HepG2 (cell line): Measurements from ENCODE around the gene LATS1. TPM values are rescaled to one million over a fixed set of nuclear protein-coding genes. Genes with fewer than 3 reads are reported as not detected.

Experiments
- BCLAF1 ChIP-seq: fragments of 450-650 bp; IDR thresholded peaks from 2 replicates; pipeline ENCODE4 v1.6.1; 2017; ENCODE audit warnings: mild to moderate bottlenecking
- HNRNPLL ChIP-seq: fragments of 200-400 bp; formaldehyde crosslinking; IDR thresholded peaks from 2 replicates; pipeline ENCODE4 v1.6.1; 2017; ENCODE audit warnings: mild to moderate bottlenecking, low read depth, low read length; ENCODE audit not compliant: poor library complexity, severe bottlenecking
- ZNF235 ChIP-seq: sonication (generic); formaldehyde crosslinking; IDR thresholded peaks from 2 replicates; pipeline ENCODE4 v1.8.1; 2023; ENCODE audit warnings: mild to moderate bottlenecking, missing genetic modification reagents, borderline replicate concordance
- ZNF569 ChIP-seq: sonication (generic); formaldehyde crosslinking; IDR thresholded peaks from 2 replicates; pipeline ENCODE4 v1.5.0; 2020; ENCODE audit warnings: mild to moderate bottlenecking, missing genetic modification reagents, moderate library complexity, borderline replicate concordance
- ZNF580 ChIP-seq: IDR thresholded peaks from 2 replicates; pipeline ENCODE4 v1.6.1; 2016; ENCODE audit warnings: low read depth, borderline replicate concordance
- ZNF687 ChIP-seq: sonication (generic); formaldehyde crosslinking; IDR thresholded peaks from 2 replicates; pipeline ENCODE4 v1.5.1; 2020; ENCODE audit warnings: mild to moderate bottlenecking, missing genetic modification reagents, moderate library complexity
- polyA plus RNA-seq, 8 experiments: library from polyadenylated mRNA; depleted of rRNA in 3 of 8; stranded (reverse) in 7 of 8; unstranded in 1 of 8; fragments of >200 nt; fragmentation: Illumina TruSeq in 4 of 8; extraction: Trizol in 4 of 8; gene quantifications; 2 replicates each; pipeline versions ENCODE4 v1.2.1 to v1.2.3, GENCODE V29; 2011 to 2016; ENCODE audit warnings: low read depth in 4 of 8, missing spikeins in 1 of 8, mixed read lengths in 1 of 8; ENCODE audit not compliant: insufficient read depth in 1 of 8
- total RNA-seq, 5 experiments: library from RNA; depleted of rRNA; stranded (reverse); fragments of >200 nt; fragmentation: Illumina TruSeq; extraction: Trizol; gene quantifications; 2 replicates each; pipeline ENCODE4 v1.2.3, GENCODE V29; 2016; ENCODE audit warnings: low read depth in 1 of 5
- TF ChIP-seq, protein P1 (sequence below), 2 experiments: fragments of 450-650 bp in 1 of 2; sonication (generic) in 1 of 2; formaldehyde crosslinking in 1 of 2; IDR thresholded peaks; 2 replicates each; pipeline versions ENCODE4 v1.6.1 to v1.8.0; 2016 to 2022; ENCODE audit warnings: antibody characterized with exemption in 1 of 2, mild to moderate bottlenecking in 1 of 2, missing genetic modification reagents in 1 of 2
- TF ChIP-seq, protein P2 (sequence below): sonication (generic); formaldehyde crosslinking; IDR thresholded peaks from 2 replicates; pipeline ENCODE4 v1.5.1; 2020; ENCODE audit warnings: missing genetic modification reagents, mild to moderate bottlenecking, borderline replicate concordance

LATS1 gene
- total and polyA plus RNA-seq, 2 of the 13 experiments (the other 11 are each of a cell fraction or from before 2014, with no cell fraction given), result 9.9 to 12.6 TPM

- TF ChIP-seq, protein P1, sequence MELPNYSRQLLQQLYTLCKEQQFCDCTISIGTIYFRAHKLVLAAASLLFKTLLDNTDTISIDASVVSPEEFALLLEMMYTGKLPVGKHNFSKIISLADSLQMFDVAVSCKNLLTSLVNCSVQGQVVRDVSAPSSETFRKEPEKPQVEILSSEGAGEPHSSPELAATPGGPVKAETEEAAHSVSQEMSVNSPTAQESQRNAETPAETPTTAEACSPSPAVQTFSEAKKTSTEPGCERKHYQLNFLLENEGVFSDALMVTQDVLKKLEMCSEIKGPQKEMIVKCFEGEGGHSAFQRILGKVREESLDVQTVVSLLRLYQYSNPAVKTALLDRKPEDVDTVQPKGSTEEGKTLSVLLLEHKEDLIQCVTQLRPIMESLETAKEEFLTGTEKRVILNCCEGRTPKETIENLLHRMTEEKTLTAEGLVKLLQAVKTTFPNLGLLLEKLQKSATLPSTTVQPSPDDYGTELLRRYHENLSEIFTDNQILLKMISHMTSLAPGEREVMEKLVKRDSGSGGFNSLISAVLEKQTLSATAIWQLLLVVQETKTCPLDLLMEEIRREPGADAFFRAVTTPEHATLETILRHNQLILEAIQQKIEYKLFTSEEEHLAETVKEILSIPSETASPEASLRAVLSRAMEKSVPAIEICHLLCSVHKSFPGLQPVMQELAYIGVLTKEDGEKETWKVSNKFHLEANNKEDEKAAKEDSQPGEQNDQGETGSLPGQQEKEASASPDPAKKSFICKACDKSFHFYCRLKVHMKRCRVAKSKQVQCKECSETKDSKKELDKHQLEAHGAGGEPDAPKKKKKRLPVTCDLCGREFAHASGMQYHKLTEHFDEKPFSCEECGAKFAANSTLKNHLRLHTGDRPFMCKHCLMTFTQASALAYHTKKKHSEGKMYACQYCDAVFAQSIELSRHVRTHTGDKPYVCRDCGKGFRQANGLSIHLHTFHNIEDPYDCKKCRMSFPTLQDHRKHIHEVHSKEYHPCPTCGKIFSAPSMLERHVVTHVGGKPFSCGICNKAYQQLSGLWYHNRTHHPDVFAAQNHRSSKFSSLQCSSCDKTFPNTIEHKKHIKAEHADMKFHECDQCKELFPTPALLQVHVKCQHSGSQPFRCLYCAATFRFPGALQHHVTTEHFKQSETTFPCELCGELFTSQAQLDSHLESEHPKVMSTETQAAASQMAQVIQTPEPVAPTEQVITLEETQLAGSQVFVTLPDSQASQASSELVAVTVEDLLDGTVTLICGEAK (IDR thresholded peaks at IDR 0.05), result no peak
- TF ChIP-seq, protein P1 (CRISPR knock-in tag; IDR thresholded peaks at IDR 0.05), result peak; percentile 46; the same call in 1 of the 2 replicates
- TF ChIP-seq ZNF235 (CRISPR knock-in tag) (peak; percentile 87; the same call in 1 of the 2 replicates), ZNF580 (peak; percentile 74), ZNF569 (CRISPR knock-in tag) (0 out of 2 replicates have a peak, but pooled peaks have one; percentile 44), BCLAF1 (no peak), HNRNPLL (no peak), ZNF687 (peak; percentile 94)
- TF ChIP-seq, protein P2, sequence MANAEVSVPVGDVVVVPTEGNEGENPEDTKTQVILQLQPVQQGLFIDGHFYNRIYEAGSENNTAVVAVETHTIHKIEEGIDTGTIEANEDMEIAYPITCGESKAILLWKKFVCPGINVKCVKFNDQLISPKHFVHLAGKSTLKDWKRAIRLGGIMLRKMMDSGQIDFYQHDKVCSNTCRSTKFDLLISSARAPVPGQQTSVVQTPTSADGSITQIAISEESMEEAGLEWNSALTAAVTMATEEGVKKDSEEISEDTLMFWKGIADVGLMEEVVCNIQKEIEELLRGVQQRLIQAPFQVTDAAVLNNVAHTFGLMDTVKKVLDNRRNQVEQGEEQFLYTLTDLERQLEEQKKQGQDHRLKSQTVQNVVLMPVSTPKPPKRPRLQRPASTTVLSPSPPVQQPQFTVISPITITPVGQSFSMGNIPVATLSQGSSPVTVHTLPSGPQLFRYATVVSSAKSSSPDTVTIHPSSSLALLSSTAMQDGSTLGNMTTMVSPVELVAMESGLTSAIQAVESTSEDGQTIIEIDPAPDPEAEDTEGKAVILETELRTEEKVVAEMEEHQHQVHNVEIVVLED (CRISPR knock-in tag), result peak; percentile 88
Observed at GRCh38 chr6:149749594-149750135, 31.8 kb upstream of the LATS1 start, which contains the start of gene PCMT1 (continued).
